HepG2 (cell line): Measurements from ENCODE around the gene MXRA7. TPM values are rescaled to one million over a fixed set of nuclear protein-coding genes. Genes with fewer than 3 reads are reported as not detected.
A peak's percentile ranks its signal among the peaks of the same experiment; 100 is the strongest.

Experiments used
- BCLAF1 ChIP-seq: fragments of 450-650 bp; IDR thresholded peaks from 2 replicates; pipeline ENCODE4 v1.6.1; 2017; ENCODE audit warnings: mild to moderate bottlenecking
- CBX5 ChIP-seq: sonication (generic); formaldehyde crosslinking; IDR thresholded peaks from 2 replicates; pipeline ENCODE4 v1.4.0; 2020; ENCODE audit warnings: missing genetic modification reagents, borderline replicate concordance
- ELF3 ChIP-seq: IDR thresholded peaks from 2 replicates; pipeline ENCODE4 v1.6.1; 2016; ENCODE audit warnings: missing genetic modification reagents, missing compliant biosample characterization
- HOXD1 ChIP-seq: sonication (generic); formaldehyde crosslinking; IDR thresholded peaks from 2 replicates; pipeline ENCODE4 v1.5.0; 2020; ENCODE audit warnings: missing genetic modification reagents
- IRX3 ChIP-seq: sonication (generic); formaldehyde crosslinking; IDR thresholded peaks from 2 replicates; pipeline ENCODE4 v1.8.1; 2023; ENCODE audit warnings: mild to moderate bottlenecking, low read depth, missing genetic modification reagents, borderline replicate concordance
- KDM4B ChIP-seq: sonication (generic); formaldehyde crosslinking; IDR thresholded peaks from 2 replicates; pipeline ENCODE4 v1.4.0; 2020; ENCODE audit warnings: missing genetic modification reagents
- MIER3 ChIP-seq: IDR thresholded peaks from 2 replicates; pipeline ENCODE4 v1.6.1; 2016; ENCODE audit warnings: missing compliant biosample characterization, borderline replicate concordance
- MLLT10 ChIP-seq: sonication (generic); formaldehyde crosslinking; IDR thresholded peaks from 2 replicates; pipeline ENCODE4 v1.4.0; 2020; ENCODE audit warnings: missing genetic modification reagents
- NR2F6 ChIP-seq, 2 experiments: IDR thresholded peaks; 2 replicates each; pipeline ENCODE4 v1.6.1; 2016; ENCODE audit warnings: antibody characterized with exemption in 1 of 2, mild to moderate bottlenecking in 1 of 2
- PHF8 ChIP-seq: sonication (generic); formaldehyde crosslinking; IDR thresholded peaks from 2 replicates; pipeline ENCODE4 v1.5.0; 2020; ENCODE audit warnings: missing genetic modification reagents
- PRMT3 ChIP-seq: sonication (generic); formaldehyde crosslinking; IDR thresholded peaks from 2 replicates; pipeline ENCODE4 v1.8.1; 2022; ENCODE audit warnings: low read depth, mild to moderate bottlenecking, moderate library complexity, missing genetic modification reagents, borderline replicate concordance
- TMF1 ChIP-seq: sonication (generic); formaldehyde crosslinking; IDR thresholded peaks from 2 replicates; pipeline ENCODE4 v1.8.1; 2022; ENCODE audit warnings: low read depth, missing genetic modification reagents
- ZBTB26 ChIP-seq: IDR thresholded peaks from 2 replicates; pipeline ENCODE4 v1.6.1; 2016; ENCODE audit warnings: missing compliant biosample characterization, missing genetic modification reagents, borderline replicate concordance
- ZBTB42 ChIP-seq: sonication (generic); formaldehyde crosslinking; IDR thresholded peaks from 2 replicates; pipeline ENCODE4 v1.5.0; 2020; ENCODE audit warnings: mild to moderate bottlenecking, missing genetic modification reagents
- ZBTB8A ChIP-seq: sonication (generic); formaldehyde crosslinking; IDR thresholded peaks from 2 replicates; pipeline ENCODE4 v1.4.0; 2020; ENCODE audit warnings: mild to moderate bottlenecking, low read depth, missing genetic modification reagents, borderline replicate concordance
- ZNF512 ChIP-seq: sonication (generic); formaldehyde crosslinking; IDR thresholded peaks from 2 replicates; pipeline ENCODE4 v1.4.0; 2020; ENCODE audit warnings: mild to moderate bottlenecking, missing genetic modification reagents
- ZNF567 ChIP-seq: sonication (generic); formaldehyde crosslinking; IDR thresholded peaks from 2 replicates; pipeline ENCODE4 v1.8.1; 2023; ENCODE audit warnings: mild to moderate bottlenecking, missing genetic modification reagents, borderline replicate concordance
- ZNF577 ChIP-seq: sonication (generic); formaldehyde crosslinking; IDR thresholded peaks from 2 replicates; pipeline ENCODE4 v1.4.0; 2020; ENCODE audit warnings: mild to moderate bottlenecking, low read depth, missing genetic modification reagents, borderline replicate concordance
- ZNF841 ChIP-seq: sonication (generic); formaldehyde crosslinking; IDR thresholded peaks from 2 replicates; pipeline ENCODE4 v1.8.1; 2023; ENCODE audit warnings: missing genetic modification reagents, borderline replicate concordance
- ZSCAN21 ChIP-seq: sonication (generic); formaldehyde crosslinking; IDR thresholded peaks from 2 replicates; pipeline ENCODE4 v1.8.0; 2022; ENCODE audit warnings: mild to moderate bottlenecking, missing genetic modification reagents, moderate library complexity, borderline replicate concordance
- polyA plus RNA-seq, 8 experiments: library from polyadenylated mRNA; depleted of rRNA in 3 of 8; stranded (reverse) in 7 of 8; unstranded in 1 of 8; fragments of >200 nt; fragmentation: Illumina TruSeq in 4 of 8; extraction: Trizol in 4 of 8; gene quantifications; 2 replicates each; pipeline versions ENCODE4 v1.2.1 to v1.2.3, GENCODE V29; 2011 to 2016; ENCODE audit warnings: low read depth in 4 of 8, missing spikeins in 1 of 8, mixed read lengths in 1 of 8; ENCODE audit not compliant: insufficient read depth in 1 of 8
- total RNA-seq, 5 experiments: library from RNA; depleted of rRNA; stranded (reverse); fragments of >200 nt; fragmentation: Illumina TruSeq; extraction: Trizol; gene quantifications; 2 replicates each; pipeline ENCODE4 v1.2.3, GENCODE V29; 2016; ENCODE audit warnings: low read depth in 1 of 5

MXRA7 gene
- total and polyA plus RNA-seq, 2 of the 13 experiments (the other 11 are each of a cell fraction or from before 2014, with no cell fraction given): 44.8 to 112 TPM

GRCh38 chr17:76726231-76726775, 15.5 kb upstream of the MXRA7 start, which contains the start of gene JMJD6 (continued):
- TF ChIP-seq BCLAF1: no peak
- 0 out of 2 replicates have a peak, but pooled peaks have one; percentile 47 for TF ChIP-seq ZBTB26 (CRISPR knock-in tag)
- no peak for TF ChIP-seq ZNF512 (CRISPR knock-in tag)
- TF ChIP-seq MIER3 (CRISPR knock-in tag): 0 out of 2 replicates have a peak, but pooled peaks have one; percentile 10
- 0 out of 2 replicates have a peak, but pooled peaks have one; percentile 32 for TF ChIP-seq IRX3 (CRISPR knock-in tag)
- no peak for TF ChIP-seq MLLT10
- TF ChIP-seq ZBTB42 (CRISPR knock-in tag): peak; percentile 79
- peak; percentile 28; the same call in 1 of the 2 replicates for TF ChIP-seq TMF1 (CRISPR knock-in tag)
- TF ChIP-seq ELF3 (CRISPR knock-in tag): peak; percentile 57
- no peak for TF ChIP-seq ZNF841 (CRISPR knock-in tag)
- TF ChIP-seq NR2F6 (IDR thresholded peaks at IDR 0.05): no peak
- TF ChIP-seq NR2F6 (CRISPR knock-in tag; IDR thresholded peaks at IDR 0.05): peak; percentile 52
- no peak for TF ChIP-seq PRMT3 (CRISPR knock-in tag)
- TF ChIP-seq PHF8 (CRISPR knock-in tag): peak; percentile 93
- TF ChIP-seq HOXD1 (CRISPR knock-in tag): peak; percentile 33; the same call in 1 of the 2 replicates
- TF ChIP-seq ZBTB8A (CRISPR knock-in tag): no peak
- peak; percentile 29; the same call in 1 of the 2 replicates for TF ChIP-seq KDM4B
- no peak for TF ChIP-seq ZNF577 (CRISPR knock-in tag)
- no peak for TF ChIP-seq ZNF567
- TF ChIP-seq CBX5 (CRISPR knock-in tag): no peak
- TF ChIP-seq ZSCAN21 (CRISPR knock-in tag): peak; percentile 87
